DMS153 (cell line): ENCODE data around the gene AZU1.

Experiments
- DNase-seq: peaks from one replicate; lab custom pipeline; 2025; lab: John Stamatoyannopoulos, UW

AZU1 gene

DNA sequence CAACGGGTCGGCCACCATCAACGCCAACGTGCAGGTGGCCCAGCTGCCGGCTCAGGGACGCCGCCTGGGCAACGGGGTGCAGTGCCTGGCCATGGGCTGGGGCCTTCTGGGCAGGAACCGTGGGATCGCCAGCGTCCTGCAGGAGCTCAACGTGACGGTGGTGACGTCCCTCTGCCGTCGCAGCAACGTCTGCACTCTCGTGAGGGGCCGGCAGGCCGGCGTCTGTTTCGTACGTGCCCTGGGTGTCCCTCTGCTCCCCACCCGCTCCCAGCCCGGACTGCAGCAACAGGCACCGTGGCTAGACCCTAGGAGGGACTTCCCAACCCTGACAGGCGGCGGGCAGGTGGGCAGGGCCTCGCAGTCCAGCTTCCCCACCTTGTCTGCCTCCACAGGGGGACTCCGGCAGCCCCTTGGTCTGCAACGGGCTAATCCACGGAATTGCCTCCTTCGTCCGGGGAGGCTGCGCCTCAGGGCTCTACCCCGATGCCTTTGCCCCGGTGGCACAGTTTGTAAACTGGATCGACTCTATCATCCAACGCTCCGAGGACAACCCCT lies 28.0 kb downstream of the AZU1 start:
- DNase-seq: no peak

DNA sequence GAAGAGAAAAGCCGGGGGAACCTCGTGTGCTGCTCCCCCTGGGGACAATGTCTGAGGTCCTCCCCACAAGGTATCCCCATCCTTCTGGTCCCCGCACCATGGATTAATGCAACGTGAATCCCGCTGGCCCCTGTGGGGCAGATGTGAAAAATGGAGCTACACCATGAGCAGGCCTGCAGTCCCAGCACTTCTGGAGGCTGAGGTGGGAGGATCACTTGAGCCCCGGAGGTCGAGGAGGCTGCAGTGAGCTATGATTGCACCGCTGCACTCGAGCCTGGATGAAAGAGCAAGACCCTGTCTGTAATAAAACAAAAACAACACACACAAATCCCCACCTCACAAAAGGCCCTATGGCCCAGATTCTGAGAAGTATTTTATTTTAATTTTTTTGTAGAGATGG lies 30.6 kb downstream of the AZU1 start:
- no peak for DNase-seq

- DNase-seq: no peak
Observed at GRCh38 chr19:858868-859843, 31.5 kb downstream of the AZU1 start, which contains the start of gene CFD. Gene CFD (plus strand): TSS chr19:859664. CDS start chr19:859690, 26 bp downstream.

GRCh38 chr19:861141-861755 lies 33.6 kb downstream of the AZU1 start:
- no peak for DNase-seq

DNA sequence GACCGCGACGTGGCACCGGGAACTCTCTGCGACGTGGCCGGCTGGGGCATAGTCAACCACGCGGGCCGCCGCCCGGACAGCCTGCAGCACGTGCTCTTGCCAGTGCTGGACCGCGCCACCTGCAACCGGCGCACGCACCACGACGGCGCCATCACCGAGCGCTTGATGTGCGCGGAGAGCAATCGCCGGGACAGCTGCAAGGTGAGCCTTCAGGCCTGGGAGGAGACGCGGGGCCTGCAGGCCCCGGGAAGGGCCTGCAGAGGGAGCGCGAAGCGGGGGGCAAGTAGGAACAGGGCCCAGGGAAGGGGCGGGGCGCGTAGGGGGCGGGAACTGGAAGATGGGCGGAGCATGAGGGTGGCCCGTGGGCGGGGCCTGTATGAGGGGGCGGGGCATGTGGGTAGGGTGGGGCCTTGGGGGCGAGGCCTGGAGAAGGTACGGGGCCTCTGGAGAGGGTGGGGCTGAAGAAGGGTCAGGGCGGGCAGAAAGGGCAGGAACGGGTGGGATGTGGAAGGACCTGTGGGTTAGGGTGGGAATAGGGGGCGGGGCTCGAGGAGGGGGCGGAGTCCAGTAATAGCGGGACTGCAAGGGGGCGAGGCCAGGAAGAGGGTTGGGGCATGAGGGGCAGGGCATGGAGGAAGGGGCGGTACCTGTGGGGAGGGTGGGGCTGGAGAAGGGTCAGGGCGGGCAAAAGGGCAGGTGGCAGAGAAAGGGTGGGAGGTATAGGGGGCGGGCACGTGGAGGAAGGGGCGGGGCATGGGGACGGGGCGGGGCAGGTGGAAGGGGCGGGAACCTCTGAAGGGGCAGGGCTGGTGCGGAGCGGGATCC lies 34.3 kb downstream of the AZU1 start:
- DNase-seq: peak; percentile 46

GRCh38 chr19:862581-863314 lies 35.1 kb downstream of the AZU1 start:
- no peak for DNase-seq

DNA sequence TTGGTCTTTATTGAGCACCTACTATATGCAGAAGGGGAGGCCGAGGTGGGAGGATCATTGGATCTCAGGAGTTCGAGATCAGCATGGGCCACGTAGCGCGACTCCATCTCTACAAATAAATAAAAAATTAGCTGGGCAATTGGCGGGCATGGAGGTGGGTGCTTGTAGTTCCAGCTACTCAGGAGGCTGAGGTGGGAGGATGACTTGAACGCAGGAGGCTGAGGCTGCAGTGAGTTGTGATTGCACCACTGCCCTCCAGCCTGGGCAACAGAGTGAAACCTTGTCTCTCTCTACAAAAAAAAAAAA lies 35.6 kb downstream of the AZU1 start:
- DNase-seq: no peak

- no peak for DNase-seq
Observed at GRCh38 chr19:866769-867300, 39.2 kb downstream of the AZU1 start.

- no peak for DNase-seq
Observed at GRCh38 chr19:867301-867793, 39.7 kb downstream of the AZU1 start.

GRCh38 chr19:867855-868457 lies 40.3 kb downstream of the AZU1 start:
- DNase-seq: no peak

DNA sequence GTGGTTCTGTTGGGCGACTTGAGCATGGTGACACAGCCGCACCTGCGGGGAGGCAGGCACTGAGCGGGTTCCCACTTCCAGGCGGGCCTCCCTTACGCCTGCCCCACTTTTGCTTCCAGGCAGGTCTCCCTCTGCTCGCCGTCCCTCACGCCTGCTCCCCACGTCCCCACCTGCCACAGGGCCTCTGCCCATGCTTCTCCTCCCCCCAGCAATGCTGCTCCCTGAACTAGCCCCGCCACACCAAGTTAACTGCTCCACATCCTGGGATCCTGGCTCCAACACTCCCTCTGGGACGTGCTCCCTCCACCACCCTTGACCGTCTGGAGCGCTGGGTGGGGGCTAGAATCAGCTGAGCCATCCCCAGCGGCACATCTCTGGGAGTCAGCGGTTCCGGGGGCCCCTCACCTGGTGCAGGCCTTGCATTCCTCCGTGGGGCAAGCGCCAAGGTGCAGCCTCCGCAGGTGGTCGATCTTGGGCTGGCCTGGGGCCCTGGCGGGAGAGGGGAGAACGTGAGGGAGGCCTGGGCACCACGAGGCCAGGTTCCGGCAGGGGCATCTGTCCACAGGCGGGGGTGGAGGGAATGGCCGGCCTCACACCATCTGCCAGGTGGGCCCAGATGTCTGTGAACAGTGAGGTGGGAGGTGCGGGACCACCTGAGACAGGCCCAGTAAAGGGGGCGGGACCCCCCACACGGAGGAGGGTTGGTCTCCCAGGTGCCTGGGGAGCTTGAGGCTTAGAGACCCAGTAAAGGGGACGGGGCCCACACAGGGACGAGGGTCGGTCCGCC lies 41.0 kb downstream of the AZU1 start:
- DNase-seq: no peak

DNA sequence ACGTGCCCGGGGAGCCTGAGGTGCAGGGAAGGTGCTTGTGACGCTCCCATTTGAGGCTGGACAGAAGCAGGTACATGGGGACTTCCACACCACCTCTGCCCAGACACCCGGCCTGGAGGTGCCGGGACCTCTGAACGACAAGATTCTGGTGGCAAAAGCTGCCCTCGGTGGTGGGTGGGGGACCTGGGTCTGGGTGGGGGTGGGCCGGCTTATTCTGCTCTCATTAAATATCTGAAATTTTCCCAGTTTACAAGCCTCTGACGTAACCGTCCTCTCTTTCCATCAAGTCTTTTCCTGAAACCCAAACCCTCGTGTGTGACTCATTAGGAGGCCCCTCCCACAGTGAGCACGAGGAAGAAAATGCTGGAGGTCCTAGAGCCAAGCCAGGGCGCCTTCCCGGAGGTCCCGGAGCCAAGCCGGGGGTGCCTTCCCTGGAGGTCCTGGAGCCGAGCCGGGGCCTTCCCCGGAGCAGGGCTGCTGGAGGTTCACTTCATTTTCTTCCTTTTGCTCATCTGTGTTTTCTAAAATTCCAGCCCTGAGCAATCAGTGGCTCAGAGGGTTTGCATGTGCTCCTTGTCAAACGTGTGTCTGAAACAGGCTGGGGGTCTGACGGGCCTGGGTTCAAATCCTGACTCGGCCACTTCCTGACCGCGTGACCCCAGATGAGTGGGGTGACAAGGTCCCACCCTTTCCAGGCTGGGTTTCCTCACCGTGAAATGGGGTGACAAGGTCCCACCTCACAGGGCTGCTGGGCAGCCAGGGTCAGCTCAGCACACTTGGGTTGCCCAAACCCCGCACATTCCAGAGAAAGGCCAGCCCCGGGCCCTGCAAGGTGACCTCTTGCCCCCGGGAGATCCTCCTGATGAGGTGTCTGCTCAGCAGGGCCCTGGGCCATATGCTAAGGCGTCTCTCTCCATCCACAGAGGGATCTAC lies 41.9 kb downstream of the AZU1 start:
- no peak for DNase-seq

DNA sequence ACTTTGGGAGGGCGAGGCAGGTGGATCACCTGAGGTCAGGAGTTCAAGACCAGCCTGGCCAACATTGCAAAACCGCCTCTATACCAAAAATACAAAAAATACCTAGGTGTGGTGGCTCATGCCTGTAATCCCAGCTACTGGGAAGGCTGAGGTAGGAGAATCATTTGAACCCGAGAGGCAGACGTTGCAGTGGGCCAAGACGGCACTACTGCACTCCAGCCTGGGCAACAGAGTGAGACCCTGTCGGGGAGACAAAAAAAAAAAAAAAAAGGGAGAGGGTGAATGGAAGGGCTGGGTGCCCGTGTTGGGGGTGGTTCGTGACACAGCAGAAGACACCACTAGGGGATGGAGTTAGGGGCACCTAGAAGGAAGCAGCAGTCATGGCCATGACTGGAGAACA lies 42.7 kb downstream of the AZU1 start:
- DNase-seq: no peak

- DNase-seq: peak; percentile 16
Observed at GRCh38 chr19:870963-871401, 43.3 kb downstream of the AZU1 start.

GRCh38 chr19:871446-872265 lies 44.0 kb downstream of the AZU1 start:
- DNase-seq: no peak

- DNase-seq: peak; percentile 22
Observed at GRCh38 chr19:872266-872951, 44.8 kb downstream of the AZU1 start.

- DNase-seq: no peak
Observed at GRCh38 chr19:873084-873483, 45.4 kb downstream of the AZU1 start.
